NK-92 treated with Interleukin-12 subunit alpha and Interleukin-12 subunit beta, amount 100 ng/mL, for 24 hours (cell line): ENCODE data around the gene CNTNAP2.

ENCODE experiments used
- DNase-seq: peaks from one replicate; lab custom pipeline; 2025; lab: John Stamatoyannopoulos, UW

CNTNAP2 gene

DNA sequence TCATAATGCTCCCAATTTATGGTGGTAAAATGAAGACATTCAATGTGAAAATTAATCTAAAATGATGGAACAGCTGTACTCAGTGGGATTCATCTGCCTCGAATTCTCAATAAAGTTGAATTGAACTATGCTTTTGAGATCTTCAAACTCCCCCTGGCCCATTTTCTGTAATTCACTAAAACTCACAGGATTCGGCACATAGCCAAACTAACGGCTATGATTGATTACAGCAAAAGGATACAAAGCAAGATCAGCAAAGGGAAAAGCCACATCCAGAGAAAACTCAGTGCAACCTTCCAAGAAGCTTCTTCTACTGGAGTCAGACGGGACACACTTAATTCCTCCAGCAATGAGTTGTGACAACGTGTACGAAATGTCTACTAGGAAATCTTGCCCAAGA is 307.5 kb downstream of the CNTNAP2 start:
- no peak for DNase-seq

DNA sequence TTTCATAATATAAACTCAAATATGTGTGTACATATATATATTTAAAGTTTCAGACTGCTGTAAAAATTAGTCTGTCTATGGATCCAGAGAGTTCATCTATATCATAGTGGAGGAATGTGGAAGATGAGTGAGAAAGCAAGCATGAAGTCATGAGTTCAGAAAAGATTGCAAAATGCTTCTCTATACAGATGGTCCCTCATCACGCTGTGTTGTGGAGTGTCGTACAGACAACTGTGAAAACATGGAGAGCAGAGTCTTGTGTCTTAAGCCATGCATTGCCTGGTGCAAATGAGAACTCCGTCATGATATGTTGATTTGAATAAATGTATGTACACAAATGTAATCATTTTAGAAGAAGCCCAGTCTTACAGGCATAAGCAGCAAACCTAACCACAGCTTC is 316.9 kb downstream of the CNTNAP2 start:
- DNase-seq = no peak

DNA sequence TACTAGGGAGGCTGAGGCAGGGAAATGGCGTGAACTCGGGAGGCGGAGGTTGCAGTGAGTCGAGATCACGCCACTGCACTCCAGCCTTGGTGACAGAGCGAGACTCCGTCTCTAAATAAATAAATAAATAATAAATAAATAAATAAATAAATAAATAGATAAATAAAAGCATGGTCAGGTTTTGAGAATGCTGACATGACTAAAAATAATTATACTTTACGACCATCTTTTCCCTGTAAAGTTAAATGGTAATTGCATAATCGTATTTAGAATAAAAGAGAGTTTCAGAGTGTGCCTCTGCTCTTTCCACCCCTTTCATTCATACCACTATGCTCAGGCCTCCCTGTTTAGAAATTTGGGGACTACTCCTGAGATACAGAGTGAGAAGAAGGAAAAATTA is 326.5 kb downstream of the CNTNAP2 start:
- no peak for DNase-seq

- no peak for DNase-seq
These were observed 333.0 kb downstream of the CNTNAP2 start for GRCh38 chr7:146449625-146450024.

GRCh38 chr7:146455091-146455655 is 338.6 kb downstream of the CNTNAP2 start:
- DNase-seq = no peak

- DNase-seq = no peak
These were observed 362.4 kb downstream of the CNTNAP2 start for GRCh38 chr7:146479040-146479439.

DNA sequence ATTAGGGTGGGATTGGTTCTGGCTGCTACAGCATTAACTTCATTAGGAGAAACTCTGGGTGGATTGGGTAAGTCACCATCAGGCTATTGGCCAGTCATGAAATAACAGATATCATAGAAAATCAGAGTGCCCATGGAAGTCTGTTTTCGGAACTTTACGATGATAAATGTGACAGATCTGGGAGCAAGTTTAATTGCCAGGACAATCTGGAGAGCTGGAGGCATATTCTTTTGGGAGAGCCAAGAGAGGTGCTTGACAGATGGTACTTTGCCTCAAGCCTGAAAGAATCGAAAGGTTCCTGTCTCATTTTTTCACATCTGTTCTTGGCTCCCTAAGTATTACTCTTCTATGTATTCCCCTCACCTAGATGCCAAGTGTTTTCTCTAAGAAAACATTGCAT is 369.9 kb downstream of the CNTNAP2 start:
- no peak for DNase-seq

GRCh38 chr7:146492017-146492416 is 375.4 kb downstream of the CNTNAP2 start:
- DNase-seq = no peak

DNA sequence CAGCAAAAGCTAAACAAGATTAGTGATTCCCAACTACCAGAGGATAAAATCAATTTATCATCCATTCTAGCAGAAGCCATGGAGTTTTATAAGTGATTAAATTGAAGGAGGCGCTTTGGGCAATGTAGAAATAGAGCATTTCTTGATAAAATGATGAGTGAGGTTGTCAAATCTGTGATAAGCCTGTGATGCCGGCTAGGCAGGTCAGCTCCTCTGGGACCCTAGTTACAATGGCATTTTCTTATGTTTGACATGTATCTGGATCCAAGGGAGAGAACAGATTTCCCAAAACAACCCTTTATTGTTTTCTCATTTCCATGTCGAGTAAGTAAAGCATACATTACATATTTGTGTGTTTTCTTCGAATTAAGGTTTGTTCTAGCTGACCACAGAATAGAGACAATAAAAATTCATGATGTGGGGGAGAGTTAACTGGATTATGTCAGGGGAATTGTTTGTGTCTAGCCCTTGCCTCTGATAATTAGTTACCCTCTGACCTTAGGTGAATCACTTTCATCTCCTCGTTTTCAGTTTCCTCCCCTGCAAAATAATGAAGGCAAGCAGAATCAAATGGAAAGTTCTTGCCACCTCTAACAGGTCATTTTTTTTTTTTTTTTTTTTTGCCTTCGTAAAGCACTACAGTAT is 378.5 kb downstream of the CNTNAP2 start:
- DNase-seq = no peak

GRCh38 chr7:146496657-146497056 is 380.1 kb downstream of the CNTNAP2 start:
- DNase-seq = no peak

GRCh38 chr7:146499970-146500369 is 383.4 kb downstream of the CNTNAP2 start:
- no peak for DNase-seq

DNA sequence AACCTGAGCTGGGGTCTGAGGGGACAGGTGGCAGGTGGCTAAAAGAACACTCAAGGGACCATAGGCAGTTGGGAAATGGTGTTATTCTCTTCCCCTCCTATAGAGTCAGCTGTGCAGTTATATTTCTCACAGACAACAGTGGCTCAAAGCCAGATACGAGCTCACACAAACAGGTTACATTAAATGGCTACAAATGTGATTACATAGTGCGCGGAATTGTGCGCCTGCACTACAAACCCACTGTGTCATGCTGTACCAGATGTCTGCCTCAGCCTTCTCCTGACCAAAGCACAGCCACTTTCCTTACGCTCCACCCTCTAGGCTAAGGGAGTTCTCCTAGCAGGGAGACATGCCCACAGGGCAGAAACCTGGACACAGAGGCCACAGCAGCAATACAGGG is 387.2 kb downstream of the CNTNAP2 start:
- DNase-seq = no peak

DNA sequence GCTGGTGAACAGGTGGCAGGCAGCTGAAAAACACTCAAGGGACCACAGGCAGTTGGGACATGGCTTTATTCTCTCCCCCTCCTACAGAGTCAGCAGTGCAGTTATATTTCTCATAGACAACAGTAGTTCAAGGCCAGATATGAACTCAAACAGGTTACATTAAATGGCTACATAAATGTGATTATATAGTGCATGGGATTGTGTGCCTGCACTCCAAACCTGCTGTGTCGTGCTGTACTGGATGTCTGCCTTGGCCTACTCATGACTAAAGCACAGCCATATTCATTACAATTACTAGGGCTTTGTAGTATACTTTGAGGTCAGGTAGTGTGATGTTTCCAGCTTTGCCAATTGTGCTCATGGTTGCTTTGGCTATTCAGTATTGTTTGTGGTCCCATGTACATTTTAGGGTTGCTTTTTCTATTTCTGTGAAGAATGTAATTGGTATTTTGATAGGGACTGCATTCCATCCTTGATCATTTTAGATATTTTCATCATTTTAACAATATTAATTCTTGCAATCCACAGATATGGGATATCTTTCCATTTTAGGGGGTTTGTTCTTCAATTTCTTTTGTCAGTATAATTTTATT is 393.6 kb downstream of the CNTNAP2 start:
- no peak for DNase-seq

- no peak for DNase-seq
These were observed 397.7 kb downstream of the CNTNAP2 start for GRCh38 chr7:146514304-146514703.

DNA sequence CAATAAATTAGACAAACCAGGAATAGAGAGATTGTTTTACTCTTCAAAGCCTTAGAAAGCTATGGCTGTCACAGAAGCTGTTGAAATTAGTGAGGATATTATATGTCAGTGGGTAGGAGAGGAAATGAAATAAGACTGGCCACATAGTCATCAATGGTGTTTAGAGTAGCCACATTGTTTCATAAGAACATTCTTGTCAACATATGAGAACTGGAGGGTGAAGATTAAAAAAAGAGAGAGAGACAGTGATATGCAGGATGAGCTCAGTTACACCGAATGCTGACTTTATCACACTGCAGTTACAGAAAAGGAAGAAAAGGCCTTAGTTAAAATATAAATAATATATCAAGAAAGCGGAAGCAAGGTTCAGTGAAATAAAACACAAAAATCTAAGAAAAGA is 412.0 kb downstream of the CNTNAP2 start:
- DNase-seq = no peak

- no peak for DNase-seq
These were observed 423.2 kb downstream of the CNTNAP2 start for GRCh38 chr7:146539836-146540235.

GRCh38 chr7:146542101-146542500 is 425.5 kb downstream of the CNTNAP2 start:
- DNase-seq = no peak

DNA sequence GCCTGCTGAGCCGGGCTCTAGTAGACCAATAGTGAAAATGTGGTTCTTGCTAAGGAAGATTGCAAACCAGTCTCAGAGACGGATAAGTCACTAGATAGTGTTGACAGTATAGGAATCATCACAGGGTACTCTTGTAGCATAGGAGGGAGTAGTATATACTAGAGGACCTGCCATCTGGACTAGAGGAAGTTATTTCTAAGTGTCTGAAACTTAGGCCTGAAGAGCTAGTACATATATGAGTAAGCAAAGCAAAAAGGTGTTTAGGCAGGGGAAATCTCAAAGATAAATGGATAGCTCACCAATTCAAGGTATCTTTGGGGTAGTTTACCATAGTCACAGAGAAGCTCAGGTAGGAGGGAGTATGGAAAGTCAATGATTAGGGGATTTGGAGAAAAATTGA is 428.1 kb downstream of the CNTNAP2 start:
- DNase-seq = no peak

- no peak for DNase-seq
These were observed 432.2 kb downstream of the CNTNAP2 start for GRCh38 chr7:146548816-146549215.

- DNase-seq = no peak
These were observed 438.0 kb downstream of the CNTNAP2 start for GRCh38 chr7:146554556-146554955.

- no peak for DNase-seq
These were observed 441.4 kb downstream of the CNTNAP2 start for GRCh38 chr7:146557971-146558469.

DNA sequence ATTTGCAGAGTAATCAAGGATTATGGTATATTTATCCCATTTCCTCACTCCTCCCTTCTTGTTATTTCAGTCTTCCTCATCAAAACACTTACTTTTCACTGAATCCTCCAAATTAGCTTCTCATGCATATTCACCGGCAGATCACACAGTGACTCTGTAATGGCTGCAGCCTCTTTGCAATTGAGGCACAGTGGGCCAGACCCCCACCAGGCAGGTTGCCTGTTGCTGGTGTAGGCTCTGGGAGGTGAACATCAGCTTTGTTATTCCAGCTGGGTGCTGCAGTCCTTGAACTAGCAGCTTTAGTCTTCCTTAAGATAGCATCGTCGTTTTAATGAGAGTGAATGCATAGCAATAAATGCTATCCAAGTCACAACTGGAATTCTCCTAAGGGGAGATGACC is 449.3 kb downstream of the CNTNAP2 start:
- DNase-seq = no peak

- DNase-seq = no peak
These were observed 459.3 kb downstream of the CNTNAP2 start for GRCh38 chr7:146575903-146576302.

- no peak for DNase-seq
These were observed 475.4 kb downstream of the CNTNAP2 start for GRCh38 chr7:146591976-146592375.
